OCI-LY7 (cell line): Measurements from ENCODE around the gene MEI4. TPM values are rescaled to one million over a fixed set of nuclear protein-coding genes. Genes with fewer than 3 reads are reported as not detected.

ENCODE experiments used
- BruUV-seq: library from RNA; stranded (reverse); fragments of 400-500 nt; replicated peaks from 2 replicates; lab custom pipeline; 2021; lab: Mats Ljungman, UMichigan
- CTCF ChIA-PET: fragments of 300-600 bp; sonication (Branson Sonifier 250); formaldehyde crosslinking; loops from one replicate; lab custom pipeline; 2022; ENCODE audit warnings: antibody characterized with exemption; ENCODE audit not compliant: unreplicated experiment; lab: Charles Lee
- POLR2A ChIA-PET: fragments of 300-600 bp; sonication (Branson Sonifier 250); formaldehyde crosslinking; loops from one replicate; lab custom pipeline; 2022; ENCODE audit warnings: antibody characterized with exemption; lab: Charles Lee
- DNase-seq: peaks from one replicate; pipeline ENCODE4 v3.0.0-alpha.2; 2015; ENCODE audit warnings: low spot score
- H2AFZ ChIP-seq: fragments of 200-600 bp; sonication (generic), shearing (Covaris generic); 2 replicates; pipeline ENCODE4 v1.6.1; 2014; ENCODE audit warnings: mild to moderate bottlenecking, antibody characterized with exemption, low read length, moderate library complexity
- H3K27ac ChIP-seq: fragments of 200-600 bp; sonication (generic); 2 replicates; pipeline ENCODE4 v1.5.1; 2014; ENCODE audit warnings: mixed run types, low read depth, mild to moderate bottlenecking, moderate library complexity, low read length, inconsistent platforms; ENCODE audit not compliant: poor library complexity, severe bottlenecking
- H3K36me3 ChIP-seq: fragments of 200-600 bp; sonication (generic); 2 replicates; pipeline ENCODE4 v1.6.1; 2014; ENCODE audit warnings: mild to moderate bottlenecking, antibody characterized with exemption, low read length, moderate library complexity, mixed read lengths; ENCODE audit not compliant: insufficient read depth
- H3K4me1 ChIP-seq: fragments of 200-600 bp; sonication (generic); 2 replicates; pipeline ENCODE4 v1.5.1; 2014; ENCODE audit warnings: mild to moderate bottlenecking, low read length; ENCODE audit not compliant: insufficient read depth, poor library complexity, severe bottlenecking
- H3K4me2 ChIP-seq: fragments of 200-600 bp; sonication (generic); 2 replicates; pipeline ENCODE4 v1.6.1; 2014; ENCODE audit warnings: mild to moderate bottlenecking, low read length
- H3K4me3 ChIP-seq: fragments of 200-600 bp; sonication (generic); 2 replicates; pipeline ENCODE4 v1.5.1; 2014; ENCODE audit warnings: mild to moderate bottlenecking, low read depth, low read length; ENCODE audit not compliant: poor library complexity, severe bottlenecking
- H3K79me2 ChIP-seq: fragments of 200-600 bp; sonication (generic); 2 replicates; pipeline ENCODE4 v1.6.1; 2016; ENCODE audit warnings: low read depth, mild to moderate bottlenecking, low read length, moderate library complexity, mixed read lengths; ENCODE audit not compliant: insufficient read depth
- H3K9me2 ChIP-seq: fragments of 200-600 bp; sonication (generic); 2 replicates; pipeline ENCODE4 v1.6.1; 2016; ENCODE audit warnings: mild to moderate bottlenecking, low read length, mixed read lengths; ENCODE audit not compliant: insufficient read depth
- H3K9me3 ChIP-seq: fragments of 200-600 bp; sonication (generic); 2 replicates; pipeline ENCODE4 v1.6.1; 2014; ENCODE audit warnings: mild to moderate bottlenecking, mixed run types, low read length, mixed read lengths
- H4K20me1 ChIP-seq: fragments of 200-600 bp; sonication (generic); 2 replicates; pipeline ENCODE4 v1.6.1; 2014; ENCODE audit warnings: mild to moderate bottlenecking, antibody characterized with exemption, low read length, moderate library complexity, mixed read lengths; ENCODE audit not compliant: insufficient read depth
- CTCF ChIP-seq: fragments of 200-600 bp; sonication (generic); conservative IDR thresholded peaks from 2 replicates; pipeline ENCODE4 v1.5.1; 2014; ENCODE audit warnings: mild to moderate bottlenecking, antibody characterized with exemption, low read length, moderate library complexity, mixed read lengths
- EZH2phosphoT487 ChIP-seq: fragments of 200-600 bp; sonication (generic); IDR thresholded peaks from 2 replicates; pipeline ENCODE4 v1.6.1; 2018; ENCODE audit warnings: low read depth, borderline replicate concordance, mild to moderate bottlenecking, mixed run types, antibody characterized with exemption, low read length, moderate library complexity, mixed read lengths
- intact Hi-C: fragments of 100-400 bp; cut with micrococcal nuclease; formaldehyde crosslinking; loops from one replicate; pipeline ENCODE4 v1.10.0; 2022; ENCODE audit not compliant: unreplicated experiment
- total RNA-seq, 2 experiments: library from RNA; depleted of rRNA in 1 of 2; stranded (reverse); fragments of >200 nt in 1 of 2; shearing (Covaris generic) in 1 of 2; gene quantifications; 2 replicates each; pipeline ENCODE4 v1.2.3, GENCODE V29; 2014 to 2022

The MEI4 gene
- total RNA-seq, 2 experiments from 2014 or later, result not detected

- intact Hi-C loops, result no loop called here
- Histone ChIP-seq H3K4me2 (no peak overlapping the region), H3K4me3 (no peak overlapping the region), H3K9me2 (no peaks in the 10 kb centered on the region), H3K36me3 (no peaks in the 10 kb centered on the region), H3K4me1 (no peaks in the 10 kb centered on the region), H2AFZ (no peak overlapping the region), H4K20me1 (no peaks in the 10 kb centered on the region), H3K27ac (no peak overlapping the region), H3K79me2 (no peaks in the 10 kb centered on the region), H3K9me3 (no peaks in the 10 kb centered on the region)
- TF ChIP-seq EZH2phosphoT487 (no peak), CTCF (no peak)
- POLR2A ChIA-PET, result no interaction called here
- BruUV-seq, result no TSS peak
- CTCF ChIA-PET, result no interaction called here
- no peak for DNase-seq
These were observed 192.0 kb downstream of the MEI4 start for GRCh38 chr6:77844822-77845221.

GRCh38 chr6:77853401-77853800 lies 200.6 kb downstream of the MEI4 start:
- POLR2A ChIA-PET, result interaction anchor here (0.6 kb wide), 1 partner anchor 357 kb away, joined by 4 read pairs; no protein-coding TSS in a partner anchor

More at GRCh38 chr6:77853401-77853800, 200.6 kb downstream of the MEI4 start:
- no peaks in the 10 kb centered on the region for H4K20me1 ChIP-seq
- no peak for TF ChIP-seq EZH2phosphoT487
- no peak for TF ChIP-seq CTCF
- H2AFZ ChIP-seq, result no peak overlapping the region
- H3K4me3 ChIP-seq, result no peak overlapping the region
- CTCF ChIA-PET, result no interaction called here
- no peak for DNase-seq
- H3K4me2 ChIP-seq, result no peak overlapping the region
- H3K9me3 ChIP-seq, result no peaks in the 10 kb centered on the region
- no TSS peak for BruUV-seq
- no peaks in the 10 kb centered on the region for H3K79me2 ChIP-seq
- H3K36me3 ChIP-seq, result no peaks in the 10 kb centered on the region
- no peaks in the 10 kb centered on the region for H3K9me2 ChIP-seq
- no peaks in the 10 kb centered on the region for H3K4me1 ChIP-seq
- H3K27ac ChIP-seq, result no peak overlapping the region
- intact Hi-C loops, result no loop called here
